C4-2B (cell line): ENCODE results near the gene PTPRN2.

Experiments
- H3K27ac ChIP-seq: fragments of 450-650 bp; 2 replicates; pipeline ENCODE4 v1.5.1; 2017
- ZFX ChIP-seq: fragments of 450-650 bp; IDR thresholded peaks from 2 replicates; pipeline ENCODE4 v1.6.1; 2017
- TF ChIP-seq, protein P1 (sequence below): fragments of 450-650 bp; conservative IDR thresholded peaks from 2 replicates; pipeline ENCODE4 v1.5.1; 2017; ENCODE audit warnings: mild to moderate bottlenecking

PTPRN2 gene

GRCh38 chr7:157526913-157527634 is 1060.5 kb downstream of the PTPRN2 start:
- H3K27ac ChIP-seq = no peak overlapping the region
- TF ChIP-seq, protein P1, sequence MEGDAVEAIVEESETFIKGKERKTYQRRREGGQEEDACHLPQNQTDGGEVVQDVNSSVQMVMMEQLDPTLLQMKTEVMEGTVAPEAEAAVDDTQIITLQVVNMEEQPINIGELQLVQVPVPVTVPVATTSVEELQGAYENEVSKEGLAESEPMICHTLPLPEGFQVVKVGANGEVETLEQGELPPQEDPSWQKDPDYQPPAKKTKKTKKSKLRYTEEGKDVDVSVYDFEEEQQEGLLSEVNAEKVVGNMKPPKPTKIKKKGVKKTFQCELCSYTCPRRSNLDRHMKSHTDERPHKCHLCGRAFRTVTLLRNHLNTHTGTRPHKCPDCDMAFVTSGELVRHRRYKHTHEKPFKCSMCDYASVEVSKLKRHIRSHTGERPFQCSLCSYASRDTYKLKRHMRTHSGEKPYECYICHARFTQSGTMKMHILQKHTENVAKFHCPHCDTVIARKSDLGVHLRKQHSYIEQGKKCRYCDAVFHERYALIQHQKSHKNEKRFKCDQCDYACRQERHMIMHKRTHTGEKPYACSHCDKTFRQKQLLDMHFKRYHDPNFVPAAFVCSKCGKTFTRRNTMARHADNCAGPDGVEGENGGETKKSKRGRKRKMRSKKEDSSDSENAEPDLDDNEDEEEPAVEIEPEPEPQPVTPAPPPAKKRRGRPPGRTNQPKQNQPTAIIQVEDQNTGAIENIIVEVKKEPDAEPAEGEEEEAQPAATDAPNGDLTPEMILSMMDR = no peak
- TF ChIP-seq ZFX = no peak

- TF ChIP-seq ZFX = no peak
- TF ChIP-seq, protein P1 = no peak
- no peak overlapping the region for H3K27ac ChIP-seq
These were observed 1061.4 kb downstream of the PTPRN2 start for GRCh38 chr7:157526005-157526912.

- H3K27ac ChIP-seq = no peak overlapping the region
- TF ChIP-seq, protein P1 = no peak
- no peak for TF ChIP-seq ZFX
These were observed 1062.1 kb downstream of the PTPRN2 start for GRCh38 chr7:157525491-157525915.

- H3K27ac ChIP-seq = no peak overlapping the region
- no peak for TF ChIP-seq ZFX
- TF ChIP-seq, protein P1 = no peak
These were observed 1062.9 kb downstream of the PTPRN2 start for GRCh38 chr7:157524731-157525130.

DNA sequence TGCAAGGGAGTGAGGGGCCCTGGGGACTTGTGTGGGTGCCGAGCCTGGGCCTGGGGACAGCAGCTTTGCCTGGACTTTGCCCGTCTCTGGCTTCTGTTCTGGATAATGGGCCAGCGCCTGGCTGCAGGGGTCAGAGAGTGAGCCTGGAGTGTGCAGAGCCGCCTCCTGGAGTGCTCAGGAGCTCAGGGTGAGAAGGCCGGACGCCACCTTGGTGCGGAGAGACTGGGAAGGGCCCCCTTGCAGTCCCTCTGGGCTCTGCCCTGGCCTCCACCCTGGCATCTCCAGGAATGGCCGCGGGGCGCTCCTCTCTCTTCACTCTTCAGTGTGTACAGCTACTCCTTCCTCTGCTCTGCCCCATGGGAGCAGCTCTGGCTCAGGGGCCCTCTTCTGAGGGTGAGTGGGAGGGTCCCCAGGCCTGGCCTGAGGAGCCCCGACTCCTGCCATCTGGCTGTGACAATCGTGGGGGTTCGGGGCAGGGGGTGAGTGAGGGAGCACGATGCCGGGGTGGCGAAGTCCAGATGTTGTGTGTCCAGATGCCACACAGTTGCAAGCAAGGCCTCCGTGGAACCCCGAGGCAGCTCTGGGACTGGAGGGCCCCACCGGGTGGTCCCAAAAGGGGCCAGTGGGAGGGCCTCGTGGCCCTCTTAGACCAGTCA is 1063.7 kb downstream of the PTPRN2 start:
- no peak overlapping the region for H3K27ac ChIP-seq
- TF ChIP-seq, protein P1 = no peak

DNA sequence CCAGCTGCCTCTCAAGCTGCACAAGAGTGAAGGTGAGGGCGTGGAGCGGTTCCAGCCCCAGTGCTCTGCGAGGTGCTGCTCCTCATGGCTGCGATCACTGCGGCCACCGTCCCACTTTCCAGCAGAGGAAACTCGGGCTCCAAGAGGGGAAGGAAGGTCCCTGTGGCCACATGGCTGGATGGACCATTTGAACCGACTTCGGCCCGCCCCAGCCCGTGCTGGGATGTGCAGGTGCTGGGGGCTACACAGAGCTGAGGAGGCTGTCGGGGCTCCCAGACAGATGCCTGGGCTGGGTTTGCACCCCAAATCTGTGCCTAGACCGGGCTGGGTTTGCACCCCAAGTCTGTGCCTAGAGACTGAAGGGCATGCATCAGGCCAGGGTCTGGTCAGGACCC is 1064.3 kb downstream of the PTPRN2 start:
- no peak overlapping the region for H3K27ac ChIP-seq
- no peak for TF ChIP-seq ZFX
- TF ChIP-seq, protein P1 = no peak

DNA sequence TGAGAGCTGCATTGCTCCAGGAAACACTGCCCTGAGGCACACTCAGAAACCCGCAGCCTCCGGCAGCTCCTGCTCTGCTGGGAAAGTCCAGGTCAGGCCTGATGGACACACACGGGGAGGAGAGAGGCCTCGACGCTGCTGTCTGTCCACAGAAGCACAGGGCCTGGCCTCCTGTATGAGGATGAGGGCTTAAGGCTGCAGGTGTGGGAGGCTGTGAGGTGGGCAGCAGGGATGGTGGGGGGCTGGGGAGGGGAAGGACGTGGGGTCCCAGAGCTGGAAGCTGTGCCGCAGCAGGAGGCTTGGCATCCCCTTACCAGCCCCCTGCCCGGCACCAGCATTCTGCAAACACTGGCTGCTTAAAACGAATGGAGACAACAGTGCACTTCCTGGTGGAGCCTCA is 1064.7 kb downstream of the PTPRN2 start:
- TF ChIP-seq, protein P1 = no peak
- TF ChIP-seq ZFX = no peak
- H3K27ac ChIP-seq = no peak overlapping the region
